ENCODE measurements around the gene VWA5B1.
"Not testable (repeated sequence)": the region's sequence is repeated elsewhere in the genome, so short reads cannot be mapped to it uniquely, and the experiment has no call there.

VWA5B1 gene

GRCh38 chr1:20280906-20281305, 9.8 kb upstream of the VWA5B1 start:
- no peak overlapping the region for H3K4me3 ChIP-seq (replicated peaks; ENCODE audit: low read depth, low read length)
- TF ChIP-seq CTCF (IDR thresholded peaks at IDR 0.05; ENCODE audit: low read length, missing control alignments), result no peak
- DNase-seq (ENCODE audit: low read depth), result no peak

GRCh38 chr1:20281801-20282200, 8.9 kb upstream of the VWA5B1 start:
- TF ChIP-seq CTCF (IDR thresholded peaks at IDR 0.05; ENCODE audit: low read length, missing control alignments), result no peak
- DNase-seq (ENCODE audit: low read depth), result peak; percentile 6
- H3K4me3 ChIP-seq (replicated peaks; ENCODE audit: low read depth, low read length), result no peak overlapping the region

GRCh38 chr1:20282533-20282932, 8.1 kb upstream of the VWA5B1 start:
- DNase-seq (ENCODE audit: low read depth), result no peak
- no peak for TF ChIP-seq CTCF (IDR thresholded peaks at IDR 0.05; ENCODE audit: low read length, missing control alignments)
- no peak overlapping the region for H3K4me3 ChIP-seq (replicated peaks; ENCODE audit: low read depth, low read length)

GRCh38 chr1:20284046-20284445, 6.6 kb upstream of the VWA5B1 start:
- DNase-seq (ENCODE audit: low read depth), result no peak
- H3K4me3 ChIP-seq (replicated peaks; ENCODE audit: low read depth, low read length), result no peak overlapping the region
- no peak for TF ChIP-seq CTCF (IDR thresholded peaks at IDR 0.05; ENCODE audit: low read length, missing control alignments)

- no peak for DNase-seq (ENCODE audit: low read depth)
- H3K4me3 ChIP-seq (replicated peaks; ENCODE audit: low read depth, low read length), result no peak overlapping the region
- TF ChIP-seq CTCF (IDR thresholded peaks at IDR 0.05; ENCODE audit: low read length, missing control alignments), result no peak
These were observed 6.0 kb upstream of the VWA5B1 start for GRCh38 chr1:20284625-20285024.

- DNase-seq (ENCODE audit: low read depth), result no peak
- no peak overlapping the region for H3K4me3 ChIP-seq (replicated peaks; ENCODE audit: low read depth, low read length)
- no peak for TF ChIP-seq CTCF (IDR thresholded peaks at IDR 0.05; ENCODE audit: low read length, missing control alignments)
These were observed 5.2 kb upstream of the VWA5B1 start for GRCh38 chr1:20285510-20285909.

GRCh38 chr1:20287696-20288095, 3.0 kb upstream of the VWA5B1 start:
- H3K4me3 ChIP-seq (replicated peaks; ENCODE audit: low read depth, low read length); DNase-seq (ENCODE audit: low read depth): not testable (repeated sequence)

- DNase-seq (ENCODE audit: low read depth), result no peak
- no peak overlapping the region for H3K4me3 ChIP-seq (replicated peaks; ENCODE audit: low read depth, low read length)
- TF ChIP-seq CTCF (IDR thresholded peaks at IDR 0.05; ENCODE audit: low read length, missing control alignments), result no peak
These were observed 990 bp downstream of the VWA5B1 start for GRCh38 chr1:20291645-20292084.
